SJCRH30 (cell line): ENCODE results near the gene PRSS58. TPM values are rescaled to one million over a fixed set of nuclear protein-coding genes. Genes with fewer than 3 reads are reported as not detected.

Source experiments
- DNase-seq, 2 experiments: peaks; one replicate each; pipeline ENCODE4 v3.0.0-alpha.2; 2015 to 2020
- H3K27ac ChIP-seq: fragments of 250-450 bp; sonication (Bioruptor Pico); 2 replicates; pipeline ENCODE4 v1.5.1; 2020; ENCODE audit warnings: mild to moderate bottlenecking, moderate library complexity
- H3K27me3 ChIP-seq: fragments of 250-450 bp; sonication (Bioruptor Pico); 2 replicates; pipeline ENCODE4 v1.5.1; 2020; ENCODE audit warnings: mild to moderate bottlenecking, moderate library complexity
- H3K36me3 ChIP-seq: fragments of 250-450 bp; sonication (Bioruptor Pico); 2 replicates; pipeline ENCODE4 v1.5.1; 2020; ENCODE audit warnings: mild to moderate bottlenecking, moderate library complexity
- H3K4me1 ChIP-seq: fragments of 250-450 bp; sonication (Bioruptor Pico); 2 replicates; pipeline ENCODE4 v1.5.1; 2020; ENCODE audit warnings: mild to moderate bottlenecking, moderate library complexity
- H3K4me3 ChIP-seq: fragments of 250-450 bp; sonication (Bioruptor Pico); 2 replicates; pipeline ENCODE4 v1.5.1; 2020; ENCODE audit warnings: mild to moderate bottlenecking, moderate library complexity
- H3K9me3 ChIP-seq: fragments of 250-450 bp; sonication (Bioruptor Pico); replicated peaks from 2 replicates; pipeline ENCODE4 v1.5.1; 2020; ENCODE audit warnings: mild to moderate bottlenecking, moderate library complexity
- total RNA-seq: library from RNA; depleted of rRNA; stranded (reverse); fragments of >200 nt; shearing (Covaris generic); gene quantifications from 2 replicates; pipeline ENCODE4 v1.2.3, GENCODE V29; 2014; rRNA removed

Gene PRSS58
- total RNA-seq, 1 experiment from 2014 or later: not detected

DNA sequence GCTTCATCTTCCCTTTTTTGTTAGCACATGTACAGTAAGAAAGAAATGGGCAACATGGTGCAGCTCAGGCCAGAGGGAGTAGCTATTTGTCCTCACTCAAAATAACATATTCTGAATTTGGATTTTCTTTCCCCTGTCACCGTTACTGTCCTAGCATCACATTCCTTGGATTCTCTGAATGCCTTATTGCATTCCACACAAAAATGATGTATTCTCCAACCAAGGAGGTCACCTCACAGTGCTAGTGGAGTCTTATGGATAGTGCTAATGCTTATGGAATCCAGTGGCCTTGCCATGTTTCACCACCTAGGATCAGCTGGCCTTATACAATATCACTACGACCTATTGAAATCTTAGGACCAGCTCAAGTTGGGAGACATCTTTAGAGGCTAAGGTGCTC is 7.2 kb downstream of the PRSS58 start:
- no peaks in the 10 kb centered on the region for H3K27me3 ChIP-seq

GRCh38 chr7:142249918-142250317 is 7.9 kb downstream of the PRSS58 start:
- Histone ChIP-seq H3K4me3 (no peak overlapping the region), H3K27ac (no peak overlapping the region), H3K4me1 (peaks cover 30% of the 10 kb centered on the region), H3K27me3 (no peaks in the 10 kb centered on the region), H3K36me3 (no peaks in the 10 kb centered on the region), H3K9me3 (no peaks in the 10 kb centered on the region)
- no peak for DNase-seq

More for the DNA sequence above, 7.2 kb downstream of the PRSS58 start:
- Histone ChIP-seq H3K27ac (peak overlapping the region; percentile 39), H3K4me3 (no peak overlapping the region), H3K36me3 (no peaks in the 10 kb centered on the region), H3K9me3 (no peaks in the 10 kb centered on the region), H3K4me1 (peaks cover 30% of the 10 kb centered on the region)
- DNase-seq: peak; percentile 19 to 27

GRCh38 chr7:142248166-142249160 is 9.4 kb downstream of the PRSS58 start:
- H3K27ac ChIP-seq: no peak overlapping the region
- H3K27me3 ChIP-seq: 0 out of 2 replicates have a peak, but pooled peaks cover 3% of the 10 kb centered on the region
- no peak overlapping the region for H3K4me3 ChIP-seq
- peak; percentile 49 to 55 for DNase-seq
- peaks cover 30% of the 10 kb centered on the region for H3K4me1 ChIP-seq
- no peaks in the 10 kb centered on the region for H3K9me3 ChIP-seq
- H3K36me3 ChIP-seq: no peaks in the 10 kb centered on the region

DNA sequence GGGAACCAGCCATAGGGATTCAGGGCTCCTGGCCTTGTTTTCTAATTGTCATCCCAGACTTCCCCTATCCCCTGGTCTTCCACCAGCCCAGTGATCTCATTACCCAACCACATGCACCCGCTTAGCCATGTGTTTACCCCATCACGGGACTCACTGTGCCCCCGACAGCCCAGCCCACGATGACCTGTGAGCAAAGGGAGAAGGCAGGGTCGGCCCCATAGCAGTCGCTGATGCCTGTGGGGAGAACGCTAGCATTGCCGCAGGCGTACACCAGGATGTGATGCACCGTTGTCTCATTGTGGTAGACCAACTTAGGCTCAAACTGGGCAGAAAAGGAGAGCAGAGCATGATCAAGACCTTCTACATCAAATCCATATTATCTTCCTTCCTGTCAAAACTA is 14.0 kb downstream of the PRSS58 start:
- Histone ChIP-seq H3K4me1 (peaks cover 19% of the 10 kb centered on the region), H3K9me3 (no peaks in the 10 kb centered on the region), H3K27me3 (0 out of 2 replicates have a peak, but pooled peaks cover 8% of the 10 kb centered on the region), H3K27ac (no peak overlapping the region), H3K36me3 (no peaks in the 10 kb centered on the region), H3K4me3 (no peak overlapping the region)
- DNase-seq: no peak

GRCh38 chr7:142240546-142240945 is 17.3 kb downstream of the PRSS58 start:
- Histone ChIP-seq H3K27me3 (peaks cover 8% of the 10 kb centered on the region; the same call in 1 of the 2 replicates), H3K27ac (no peak overlapping the region), H3K9me3 (0 out of 2 replicates have a peak, but pooled peaks cover 4% of the 10 kb centered on the region), H3K4me1 (peaks cover 4% of the 10 kb centered on the region; the same call in 1 of the 2 replicates), H3K36me3 (no peaks in the 10 kb centered on the region), H3K4me3 (no peak overlapping the region)
- no peak for DNase-seq

DNA sequence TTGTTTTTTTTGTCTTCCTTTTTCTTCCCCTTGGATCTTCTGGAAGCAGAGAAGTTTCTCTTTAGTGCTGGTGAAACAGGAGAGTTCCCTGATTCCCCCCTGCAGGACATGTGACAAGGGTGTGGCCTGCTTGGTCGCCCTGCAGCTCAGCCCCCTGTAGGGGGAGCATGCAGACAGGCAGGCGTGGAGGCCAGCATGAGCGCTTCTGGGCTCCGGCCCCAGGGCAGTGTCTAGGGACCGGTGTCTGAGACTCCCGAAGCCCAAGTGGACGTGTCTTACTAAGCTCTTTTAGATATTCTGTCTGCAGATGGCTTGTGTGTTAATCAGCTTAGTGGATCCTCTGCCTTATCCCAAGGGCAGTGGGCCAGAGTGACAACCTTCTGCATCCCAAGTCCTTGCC is 26.1 kb downstream of the PRSS58 start:
- 0 out of 2 replicates have a peak, but pooled peaks cover 4% of the 10 kb centered on the region for H3K9me3 ChIP-seq
- H3K4me3 ChIP-seq: no peak overlapping the region
- H3K27ac ChIP-seq: no peak overlapping the region
- no peaks in the 10 kb centered on the region for H3K36me3 ChIP-seq
- H3K27me3 ChIP-seq: no peaks in the 10 kb centered on the region; the same call in 1 of the 2 replicates
- DNase-seq: peak; percentile 21 to 35
- H3K4me1 ChIP-seq: no peaks in the 10 kb centered on the region

DNA sequence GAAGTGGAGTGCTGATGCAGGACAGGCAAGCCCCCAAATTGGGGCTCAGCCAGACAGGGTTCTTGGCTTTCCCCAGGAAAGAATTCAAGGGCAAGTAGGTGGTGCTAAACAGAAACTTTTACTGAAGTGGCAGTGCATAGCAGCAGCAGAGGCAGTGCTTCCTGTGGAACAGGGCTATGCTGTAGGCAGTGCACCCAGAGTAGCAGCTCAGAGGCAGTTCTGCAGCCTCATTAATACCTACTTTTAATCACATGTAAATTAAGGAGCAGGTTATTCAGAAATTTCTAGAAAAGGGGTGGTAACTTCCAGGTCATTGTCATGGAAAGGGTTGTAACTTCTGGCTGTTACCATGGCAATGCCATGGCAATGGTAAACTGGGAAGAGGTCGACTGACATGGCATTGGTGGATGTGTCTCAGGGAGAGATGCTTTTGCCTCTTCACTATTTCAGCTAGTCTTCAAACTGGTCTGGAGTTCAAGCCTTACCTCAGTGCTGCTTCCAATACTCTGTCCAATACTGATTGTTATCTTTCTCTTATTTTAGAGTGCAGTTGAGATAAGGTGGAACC is 29.2 kb downstream of the PRSS58 start:
- Histone ChIP-seq H3K9me3 (no peaks in the 10 kb centered on the region), H3K4me1 (no peaks in the 10 kb centered on the region), H3K27me3 (no peaks in the 10 kb centered on the region), H3K27ac (no peak overlapping the region), H3K36me3 (no peaks in the 10 kb centered on the region), H3K4me3 (no peak overlapping the region)
- no peak for DNase-seq

Other genes with a start within 250 kb of the PRSS58 start
- 0.89 and 1.1 TPM in 2 replicates for gene MGAM2, start 146.3 kb downstream of the PRSS58 start, total RNA-seq